Activated CD4-positive, alpha-beta T cell treated with anti-CD3 and anti-CD28 coated beads for 24 hours (primary cell): ENCODE data around the gene NAA10.

Source experiments
- DNase-seq, 2 donors: peaks; one replicate each; pipeline ENCODE4 v3.0.0-alpha.2; 2020; ENCODE audit warnings: low read depth in 2 of 2

The NAA10 gene

GRCh38 chrX:153884590-153884989 is 50.2 kb downstream of the NAA10 start:
- no peak for DNase-seq

- no peak for DNase-seq
Observed at GRCh38 chrX:153884136-153884535, 50.7 kb downstream of the NAA10 start.

- DNase-seq, result no peak
Observed at GRCh38 chrX:153883163-153883843, 51.5 kb downstream of the NAA10 start.

GRCh38 chrX:153882557-153882956 is 52.3 kb downstream of the NAA10 start:
- DNase-seq, result no peak

GRCh38 chrX:153882086-153882498 is 52.7 kb downstream of the NAA10 start:
- DNase-seq, result no peak

- DNase-seq, result no peak
Observed at GRCh38 chrX:153881281-153881680, 53.6 kb downstream of the NAA10 start.

- no peak for DNase-seq
Observed at GRCh38 chrX:153880440-153880815, 54.4 kb downstream of the NAA10 start.

- no peak for DNase-seq
Observed at GRCh38 chrX:153879741-153880439, 54.9 kb downstream of the NAA10 start.
